Measurements from ENCODE around the gene JAML. TPM values are rescaled to one million over a fixed set of nuclear protein-coding genes. Genes with fewer than 3 reads are reported as not detected.
A peak's percentile ranks its signal among the peaks of the same experiment; 100 is the strongest.

Gene JAML
- total RNA-seq, 1 donor from 2014 or later, result not detected

DNA sequence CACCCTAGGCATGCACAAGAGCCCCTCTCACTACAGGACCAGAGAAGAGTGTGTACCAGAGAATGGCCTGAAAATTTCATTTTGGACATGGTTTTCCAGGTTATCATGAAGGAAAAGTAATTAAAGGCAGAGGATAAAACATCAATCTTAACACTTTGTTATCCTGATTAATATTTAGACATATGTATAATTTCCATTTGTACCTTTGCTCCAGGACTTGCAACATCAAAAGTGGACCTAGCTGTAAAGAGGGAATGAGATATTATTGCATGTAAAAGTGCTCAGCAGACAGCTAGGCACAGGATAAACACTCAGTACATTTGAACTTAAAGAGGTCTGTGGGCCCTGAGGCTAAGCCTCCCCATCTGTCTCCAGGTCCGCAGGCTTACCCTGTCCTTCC lies 70.2 kb downstream of the JAML start:
- H3K4me3 ChIP-seq (ENCODE audit: low read depth, low read length), result no peak overlapping the region
- DNase-seq (ENCODE audit: low read depth), result no peak
- TF ChIP-seq, protein P1, sequence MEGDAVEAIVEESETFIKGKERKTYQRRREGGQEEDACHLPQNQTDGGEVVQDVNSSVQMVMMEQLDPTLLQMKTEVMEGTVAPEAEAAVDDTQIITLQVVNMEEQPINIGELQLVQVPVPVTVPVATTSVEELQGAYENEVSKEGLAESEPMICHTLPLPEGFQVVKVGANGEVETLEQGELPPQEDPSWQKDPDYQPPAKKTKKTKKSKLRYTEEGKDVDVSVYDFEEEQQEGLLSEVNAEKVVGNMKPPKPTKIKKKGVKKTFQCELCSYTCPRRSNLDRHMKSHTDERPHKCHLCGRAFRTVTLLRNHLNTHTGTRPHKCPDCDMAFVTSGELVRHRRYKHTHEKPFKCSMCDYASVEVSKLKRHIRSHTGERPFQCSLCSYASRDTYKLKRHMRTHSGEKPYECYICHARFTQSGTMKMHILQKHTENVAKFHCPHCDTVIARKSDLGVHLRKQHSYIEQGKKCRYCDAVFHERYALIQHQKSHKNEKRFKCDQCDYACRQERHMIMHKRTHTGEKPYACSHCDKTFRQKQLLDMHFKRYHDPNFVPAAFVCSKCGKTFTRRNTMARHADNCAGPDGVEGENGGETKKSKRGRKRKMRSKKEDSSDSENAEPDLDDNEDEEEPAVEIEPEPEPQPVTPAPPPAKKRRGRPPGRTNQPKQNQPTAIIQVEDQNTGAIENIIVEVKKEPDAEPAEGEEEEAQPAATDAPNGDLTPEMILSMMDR (conservative IDR thresholded peaks at IDR 0.05; ENCODE audit: low read depth, low read length), result no peak

DNA sequence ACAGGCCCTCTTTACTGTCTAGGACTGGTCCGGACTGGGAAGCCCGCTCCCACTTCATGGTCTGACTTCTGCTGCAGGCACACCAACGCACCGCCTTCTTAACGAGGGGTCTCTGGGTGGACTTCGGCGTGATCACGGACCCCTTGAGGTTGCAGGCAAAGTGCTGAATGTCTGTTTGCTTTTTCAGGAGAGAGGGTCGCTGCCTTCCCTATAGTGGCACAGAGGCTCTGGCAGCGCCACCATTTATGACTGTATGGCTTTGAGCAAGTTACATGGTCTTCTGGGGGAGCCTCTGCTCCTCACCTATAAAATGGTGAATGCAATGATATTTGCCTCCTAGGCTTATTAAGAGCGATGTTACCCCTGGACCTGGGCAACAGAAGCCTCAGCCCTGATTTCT lies 70.8 kb downstream of the JAML start:
- DNase-seq (ENCODE audit: low read depth), result no peak
- no peak overlapping the region for H3K4me3 ChIP-seq (ENCODE audit: low read depth, low read length)
- TF ChIP-seq, protein P1 (conservative IDR thresholded peaks at IDR 0.05; ENCODE audit: low read depth, low read length), result no peak

DNA sequence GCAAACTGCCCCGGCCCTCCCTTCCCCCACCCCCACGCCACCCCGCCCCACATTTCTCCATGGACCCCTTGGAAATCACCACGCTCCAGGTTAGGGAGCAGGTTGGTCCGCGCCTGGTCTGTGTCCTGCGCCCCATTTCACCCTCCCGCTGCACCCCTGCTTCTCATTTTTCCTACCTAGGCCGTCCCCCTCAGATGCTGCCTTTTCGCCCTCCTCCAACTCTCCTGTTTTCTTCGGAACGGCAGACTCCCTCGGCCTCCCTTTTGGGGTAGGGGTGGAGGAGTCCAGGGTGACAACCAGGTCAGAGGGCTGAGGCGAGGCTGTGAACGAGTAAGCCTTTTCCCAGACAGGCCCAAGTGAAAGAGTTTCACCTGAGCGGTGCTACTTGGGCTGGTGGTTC lies 71.3 kb downstream of the JAML start:
- TF ChIP-seq, protein P1 (conservative IDR thresholded peaks at IDR 0.05; ENCODE audit: low read depth, low read length), result no peak
- no peak for DNase-seq (ENCODE audit: low read depth)
- no peak overlapping the region for H3K4me3 ChIP-seq (ENCODE audit: low read depth, low read length)

DNA sequence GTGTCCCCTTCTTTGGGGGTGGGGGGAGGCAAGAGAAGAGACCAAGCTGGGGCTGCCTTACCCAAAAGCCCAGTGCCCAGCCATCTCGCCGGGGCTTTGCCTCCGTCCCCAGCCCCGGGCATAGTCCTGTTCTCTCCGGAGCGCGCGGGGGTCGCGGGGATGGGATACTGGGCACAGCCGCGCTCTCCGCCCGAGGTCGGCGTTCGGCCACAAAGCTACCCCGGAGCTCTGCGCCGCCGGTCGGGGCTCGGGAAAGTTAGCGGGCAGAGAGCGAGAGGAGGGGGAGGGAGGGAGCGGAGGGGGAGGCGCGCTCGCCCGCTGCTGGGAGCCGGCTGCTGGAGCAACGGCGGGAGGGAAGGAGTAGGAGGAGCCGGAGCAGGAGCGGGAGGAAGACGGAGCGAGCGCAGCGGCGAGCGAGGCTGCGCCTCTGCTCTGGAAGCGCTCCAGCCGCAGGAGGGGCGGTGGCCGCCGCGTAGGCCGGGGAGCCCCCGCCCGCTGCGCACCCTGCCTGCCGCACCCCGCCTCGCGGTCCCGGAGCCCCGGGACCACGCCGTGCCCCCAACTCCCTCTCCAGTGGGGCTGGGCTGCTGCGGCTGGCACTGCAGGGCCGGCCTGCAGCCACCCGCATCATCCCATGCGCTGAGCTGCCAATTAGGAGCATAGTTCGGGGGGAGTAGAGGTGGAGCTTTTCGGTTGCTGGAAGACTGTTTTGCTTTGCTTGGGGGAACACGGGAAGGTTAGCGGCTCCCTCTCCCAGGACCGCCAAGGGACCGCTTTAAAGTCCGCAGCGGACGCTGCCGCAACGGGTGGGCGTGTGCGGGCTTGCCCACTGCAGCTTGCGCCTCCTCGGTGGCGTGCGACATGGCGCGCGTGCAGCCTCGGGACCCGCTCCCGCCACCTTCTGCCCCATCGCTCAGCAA lies 72.0 kb downstream of the JAML start, which contains the start of gene SCN4B:
SCN4B (minus strand) TSS at position 272 of the 920 bp plus-strand sequence; CDS start at position 122, 150 bp downstream.
- H3K4me3 ChIP-seq (ENCODE audit: low read depth, low read length), result peak within 1 kb of the TSS; percentile 31
- TF ChIP-seq, protein P1 (conservative IDR thresholded peaks at IDR 0.05; ENCODE audit: low read depth, low read length), result no peak
- DNase-seq (ENCODE audit: low read depth), result no peak

DNA sequence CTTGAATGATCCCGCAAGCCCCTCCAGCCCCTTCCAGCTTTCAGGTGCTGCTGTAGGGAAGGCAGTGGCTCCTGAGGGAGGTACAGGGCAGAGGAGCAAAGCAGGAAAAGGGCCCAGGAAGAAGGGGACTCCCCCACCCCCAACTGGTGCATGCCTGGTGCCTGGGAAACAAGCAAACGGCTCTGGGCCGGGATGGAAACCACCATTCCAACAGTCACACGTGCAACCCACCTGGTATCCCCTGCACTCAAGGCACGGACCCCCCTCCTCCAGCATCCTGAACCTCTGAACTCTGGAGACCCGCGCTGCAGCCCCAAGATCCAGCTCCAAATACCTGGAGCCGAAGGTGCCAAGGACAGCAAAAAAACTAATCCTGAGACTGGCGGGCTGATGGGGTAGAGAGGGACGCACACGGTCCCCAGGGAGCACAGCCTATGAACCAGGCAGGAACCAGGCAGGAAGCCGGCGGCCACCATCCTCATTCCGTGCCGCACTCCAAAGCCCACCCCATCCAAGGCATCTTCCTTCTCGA lies 72.7 kb downstream of the JAML start:
- DNase-seq (ENCODE audit: low read depth), result no peak
- H3K4me3 ChIP-seq (ENCODE audit: low read depth, low read length), result peak overlapping the region; percentile 31
- TF ChIP-seq, protein P1 (conservative IDR thresholded peaks at IDR 0.05; ENCODE audit: low read depth, low read length), result no peak

DNA sequence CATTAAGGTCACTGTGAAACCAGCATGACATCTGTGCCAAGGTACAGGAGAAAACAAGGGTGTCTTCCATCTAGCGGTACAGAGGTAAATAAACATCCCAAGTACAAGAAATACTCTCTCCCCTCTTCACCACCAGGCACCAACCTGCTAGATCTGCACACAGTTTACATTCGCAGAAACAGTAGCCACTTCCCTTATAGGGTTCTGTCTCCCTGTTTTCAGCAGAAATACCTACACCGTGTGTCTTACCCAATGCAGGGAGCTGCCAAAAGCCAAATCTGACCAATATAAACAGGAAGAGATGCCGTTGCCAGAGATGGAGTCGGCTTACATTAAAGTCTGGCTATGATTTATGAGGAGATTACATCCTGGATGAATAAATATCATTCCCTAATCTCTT lies 73.4 kb downstream of the JAML start:
- TF ChIP-seq, protein P1 (conservative IDR thresholded peaks at IDR 0.05; ENCODE audit: low read depth, low read length), result no peak
- no peak for DNase-seq (ENCODE audit: low read depth)
- no peak overlapping the region for H3K4me3 ChIP-seq (ENCODE audit: low read depth, low read length)

Measured in epithelial cell of proximal tubule (primary cell).